Metanephros (tissue), 1 donor: ENCODE data around the gene DOC2A. TPM values are rescaled to one million over a fixed set of nuclear protein-coding genes. Genes with fewer than 3 reads are reported as not detected.

Source experiments
- total RNA-seq: library from RNA; depleted of rRNA; stranded (reverse); fragments of >200 nt; gene quantifications from one replicate; pipeline ENCODE4 v1.2.3, GENCODE V29; 2014

Gene DOC2A
- total RNA-seq: 1.9 TPM

GRCh38 chr16:30010844-30011713 lies at the start of gene DOC2A:
Gene DOC2A, minus strand, starts transcription at chr16:30011027. Its CDS starts 805 bp downstream, at chr16:30010222.

GRCh38 chr16:30030841-30031413 lies 20.1 kb upstream of the DOC2A start, which contains the start of gene TLCD3B:
Gene TLCD3B, minus strand, starts transcription at chr16:30031271. Its CDS starts 744 bp downstream, at chr16:30030527.

DNA sequence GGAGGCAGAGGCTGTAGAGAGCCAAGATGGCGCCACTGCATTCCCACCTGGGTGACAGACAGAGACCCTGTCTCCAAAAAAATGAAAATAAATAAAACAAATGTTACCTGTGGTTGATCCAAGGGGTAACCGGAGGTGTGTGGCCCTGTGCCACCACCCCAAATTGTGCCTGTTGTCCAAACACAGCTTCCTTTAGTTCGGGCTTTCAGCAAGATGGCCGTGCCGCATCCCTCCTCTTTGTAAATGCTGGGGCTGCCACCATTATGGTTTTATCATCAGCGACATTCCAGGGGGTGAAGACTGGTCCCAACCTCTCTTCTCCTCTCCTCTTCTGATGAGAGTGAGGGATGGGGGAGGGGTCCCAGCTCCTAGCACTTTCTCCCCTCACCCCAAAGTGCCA lies 12.1 kb upstream of the DOC2A start, which contains the start of gene C16orf92:
Gene C16orf92, plus strand, starts transcription at position 312 of the 400 bp plus-strand sequence. CDS start 143 bp downstream, outside the sequence.

DNA sequence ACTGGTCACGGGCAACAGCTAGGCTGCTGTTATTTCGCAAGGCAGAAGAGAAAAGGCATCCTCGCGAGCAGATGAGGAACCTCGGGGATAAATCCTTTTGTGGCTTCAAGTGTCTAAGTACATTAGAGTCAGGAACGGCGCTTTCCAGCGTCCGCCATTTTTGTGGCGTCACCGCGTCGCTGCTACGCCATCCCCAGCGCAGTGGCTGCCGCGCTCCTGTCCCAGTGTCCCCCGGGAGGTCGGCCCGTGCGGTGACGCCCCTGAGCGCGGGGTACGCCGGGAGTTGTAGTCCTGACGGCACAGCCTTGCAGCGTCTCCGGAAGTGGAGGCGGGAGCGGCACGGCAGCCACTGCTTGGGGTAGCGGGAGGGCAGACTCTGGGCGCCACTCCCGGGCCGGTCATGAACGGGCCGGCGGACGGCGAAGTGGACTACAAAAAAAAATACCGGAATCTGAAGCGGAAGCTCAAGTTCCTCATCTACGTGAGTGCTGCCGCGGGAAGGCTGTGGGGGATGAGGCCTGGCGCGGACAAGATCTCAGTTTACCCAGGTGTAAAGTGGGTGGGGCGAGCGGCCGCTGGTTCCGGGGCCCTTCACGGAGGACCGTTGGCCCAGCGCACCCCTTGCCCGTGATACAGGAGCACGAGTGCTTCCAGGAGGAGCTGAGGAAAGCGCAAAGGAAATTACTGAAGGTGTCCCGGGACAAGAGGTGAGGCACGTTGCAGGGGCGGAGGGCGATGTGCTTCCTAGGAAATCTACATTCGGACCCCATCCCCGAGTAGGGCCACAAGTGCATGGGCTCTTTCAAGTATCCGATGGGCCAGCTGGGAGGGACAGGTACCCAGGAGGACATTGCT lies 14.7 kb downstream of the DOC2A start, which contains the start of gene INO80E:
Gene INO80E, plus strand, starts transcription at position 331 of the 855 bp plus-strand sequence. Its CDS starts 70 bp downstream, at position 401.

GRCh38 chr16:29995324-29995910 lies 15.4 kb downstream of the DOC2A start, which contains the start of gene HIRIP3:
Gene HIRIP3, minus strand, starts transcription at chr16:29995617. Its CDS starts 12 bp downstream, at chr16:29995605.

DNA sequence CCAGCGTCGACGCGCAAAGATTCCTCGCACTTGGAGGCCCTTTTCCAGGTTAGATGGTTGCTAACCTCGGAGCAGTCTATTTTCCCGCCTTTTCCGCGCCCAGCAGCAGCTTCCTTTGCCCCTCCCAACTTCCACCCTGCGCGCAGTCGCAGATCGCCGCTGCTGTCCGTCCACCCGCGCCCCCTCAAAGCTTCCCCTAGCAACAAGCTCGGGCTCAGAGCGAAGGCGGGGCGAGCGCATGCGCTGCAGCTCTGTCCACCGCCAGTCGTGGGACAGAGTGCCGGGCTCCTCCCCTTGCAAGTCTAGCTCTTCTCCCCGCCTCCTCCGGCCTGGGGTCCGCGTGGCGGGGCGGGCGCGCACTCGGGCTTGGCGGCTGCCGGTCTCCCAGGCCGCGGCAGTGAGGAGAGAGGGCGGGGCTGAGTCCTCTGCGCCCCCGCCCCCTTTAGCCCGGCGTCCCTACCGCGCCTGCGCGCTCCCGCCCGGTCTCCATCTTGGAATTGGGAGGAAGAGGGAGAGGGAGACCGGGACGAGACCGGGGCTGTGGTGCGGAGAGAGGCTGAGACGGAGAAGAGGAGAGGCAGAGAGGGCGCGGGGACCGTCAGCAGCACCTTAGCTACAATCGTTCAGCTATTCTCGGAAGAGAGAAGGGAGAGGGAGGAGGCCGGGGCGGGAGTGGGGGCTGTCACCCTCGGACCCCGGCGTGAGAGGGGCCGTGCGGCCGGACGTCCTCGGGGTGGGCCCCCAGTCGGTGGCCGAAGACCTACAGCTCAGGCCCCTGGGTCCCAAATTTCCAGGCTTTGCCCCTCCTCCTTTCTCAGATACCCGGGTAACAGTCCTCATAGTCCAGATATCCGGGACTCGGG lies 37.2 kb downstream of the DOC2A start, which contains the start of gene TAOK2:
Gene TAOK2, plus strand, starts transcription at position 485 of the 863 bp plus-strand sequence. CDS start 3,905 bp downstream, outside the sequence.

GRCh38 chr16:29961479-29962343 lies 49.1 kb downstream of the DOC2A start, which contains the start of gene TMEM219:
Gene TMEM219, plus strand, starts transcription at chr16:29962079. Its CDS starts 1,065 bp downstream, at chr16:29963144.

Other genes starting within 250 kb of the DOC2A start
- gene ZG16, start 232.8 kb downstream of the DOC2A start, total RNA-seq: not detected
- 52.0 TPM for gene KIF22, start 220.3 kb downstream of the DOC2A start, total RNA-seq
- gene MAZ, start 204.5 kb downstream of the DOC2A start, total RNA-seq: 159 TPM
- 14.4 TPM for gene PRRT2, start 198.8 kb downstream of the DOC2A start, total RNA-seq
- 30.8 TPM for gene PAGR1, start 194.9 kb downstream of the DOC2A start, total RNA-seq
- gene MVP, start 190.6 kb downstream of the DOC2A start, total RNA-seq: 38.5 TPM
- 83.4 TPM for gene CDIPT, start 147.8 kb downstream of the DOC2A start, total RNA-seq
- gene SEZ6L2, start 111.5 kb downstream of the DOC2A start, total RNA-seq: 17.3 TPM
- 1.3 TPM for gene ASPHD1, start 110.5 kb downstream of the DOC2A start, total RNA-seq
- 12.8 TPM for gene KCTD13, start 84.8 kb downstream of the DOC2A start, total RNA-seq
- 54.5 TPM for gene TMEM219, start 48.9 kb downstream of the DOC2A start, total RNA-seq
- gene TAOK2, start 37.2 kb downstream of the DOC2A start, total RNA-seq: 47.5 TPM
- gene HIRIP3, start 15.4 kb downstream of the DOC2A start, total RNA-seq: 19.3 TPM
- 37.4 TPM for gene INO80E, start 14.8 kb downstream of the DOC2A start, total RNA-seq
- gene C16orf92, start 12.2 kb upstream of the DOC2A start, total RNA-seq: not detected
- 1.5 TPM for gene TLCD3B, start 20.2 kb upstream of the DOC2A start, total RNA-seq
- gene ALDOA, start 54.7 kb upstream of the DOC2A start, total RNA-seq: 850 TPM
- 92.4 TPM for gene PPP4C, start 65.0 kb upstream of the DOC2A start, total RNA-seq
- 1.1 TPM for gene TBX6, start 80.9 kb upstream of the DOC2A start, total RNA-seq
- 56.3 TPM for gene YPEL3, start 85.2 kb upstream of the DOC2A start, total RNA-seq
- 4.7 TPM for gene GDPD3, start 102.5 kb upstream of the DOC2A start, total RNA-seq
- 31.2 TPM for gene MAPK3, start 112.2 kb upstream of the DOC2A start, total RNA-seq
- gene CORO1A, start 172.6 kb upstream of the DOC2A start, total RNA-seq: 30.8 TPM
- gene BOLA2B, start 182.6 kb upstream of the DOC2A start, total RNA-seq: 11.4 TPM
- 11.6 TPM for gene SLX1A, start 182.8 kb upstream of the DOC2A start, total RNA-seq
- gene SULT1A3, start 188.2 kb upstream of the DOC2A start, total RNA-seq: 11.6 TPM
- 4.5 TPM for gene NPIPB13, start 237.5 kb upstream of the DOC2A start, total RNA-seq